ENCODE data around the gene EIF3F.

Gene EIF3F

GRCh38 chr11:8018484-8019313 lies 31.6 kb downstream of the EIF3F start:
- DNase-seq (ENCODE audit: low read depth): peak; percentile 67
- peak overlapping the region; percentile 55 for H3K4me3 ChIP-seq (replicated peaks; ENCODE audit: low read depth, low read length)
- TF ChIP-seq CTCF (IDR thresholded peaks at IDR 0.05; ENCODE audit: low read length, missing control alignments): no peak

GRCh38 chr11:8019314-8020243 lies 32.4 kb downstream of the EIF3F start:
- peak; percentile 32 for DNase-seq (ENCODE audit: low read depth)
- peak overlapping the region; percentile 55 for H3K4me3 ChIP-seq (replicated peaks; ENCODE audit: low read depth, low read length)
- TF ChIP-seq CTCF (IDR thresholded peaks at IDR 0.05; ENCODE audit: low read length, missing control alignments): no peak

- no peak for TF ChIP-seq CTCF (IDR thresholded peaks at IDR 0.05; ENCODE audit: low read length, missing control alignments)
- H3K4me3 ChIP-seq (replicated peaks; ENCODE audit: low read depth, low read length): peak overlapping the region; percentile 40
- no peak for DNase-seq (ENCODE audit: low read depth)
These were observed 33.1 kb downstream of the EIF3F start for GRCh38 chr11:8020244-8020597.

GRCh38 chr11:8021920-8022319 lies 34.8 kb downstream of the EIF3F start:
- no peak for TF ChIP-seq CTCF (IDR thresholded peaks at IDR 0.05; ENCODE audit: low read length, missing control alignments)

GRCh38 chr11:8022876-8023275 lies 35.7 kb downstream of the EIF3F start:
- no peak overlapping the region for H3K4me3 ChIP-seq (replicated peaks; ENCODE audit: low read depth, low read length)
- no peak for TF ChIP-seq CTCF (IDR thresholded peaks at IDR 0.05; ENCODE audit: low read length, missing control alignments)
- no peak for DNase-seq (ENCODE audit: low read depth)

More at GRCh38 chr11:8021920-8022319, 34.8 kb downstream of the EIF3F start:
- H3K4me3 ChIP-seq (replicated peaks; ENCODE audit: low read depth, low read length): no peak overlapping the region
- DNase-seq (ENCODE audit: low read depth): no peak

GRCh38 chr11:8023831-8024555 lies 36.9 kb downstream of the EIF3F start:
- H3K4me3 ChIP-seq (replicated peaks; ENCODE audit: low read depth, low read length): no peak overlapping the region
- DNase-seq (ENCODE audit: low read depth): no peak
- no peak for TF ChIP-seq CTCF (IDR thresholded peaks at IDR 0.05; ENCODE audit: low read length, missing control alignments)

Measured in fibroblast of pulmonary artery (primary cell).